ENCODE measurements around the gene S100A2. TPM values are rescaled to one million over a fixed set of nuclear protein-coding genes. Genes with fewer than 3 reads are reported as not detected.

S100A2 gene
- total RNA-seq, 2 donors from 2014 or later: not detected

GRCh38 chr1:153602749-153603148, 37.1 kb upstream of the S100A2 start:
- Histone ChIP-seq H3K36me3 (peaks cover 13% of the 10 kb centered on the region), H3K27ac (no peak overlapping the region), H3K4me1 (peaks cover 0 to 4% of the 10 kb centered on the region in 2 donors), H3K27me3 (no peaks in the 10 kb centered on the region), H3K4me3 (no peak overlapping the region), H3K9me3 (no peaks in the 10 kb centered on the region)
- TF ChIP-seq CTCF (IDR thresholded peaks at IDR 0.05): no peak
- DNase-seq (ENCODE audit: low spot score): no peak

- no peak for TF ChIP-seq CTCF (IDR thresholded peaks at IDR 0.05)
- DNase-seq (ENCODE audit: low spot score): no peak
- H3K4me1 ChIP-seq: no peaks in the 10 kb centered on the region
Observed at GRCh38 chr1:153599847-153600246, 34.2 kb upstream of the S100A2 start.

GRCh38 chr1:153598309-153599172, 32.9 kb upstream of the S100A2 start:
- TF ChIP-seq CTCF (IDR thresholded peaks at IDR 0.05): no peak
- H3K27me3 ChIP-seq: no peaks in the 10 kb centered on the region

More at GRCh38 chr1:153599847-153600246, 34.2 kb upstream of the S100A2 start:
- H3K27me3 ChIP-seq: no peaks in the 10 kb centered on the region
- H3K9me3 ChIP-seq: no peaks in the 10 kb centered on the region
- no peak overlapping the region for H3K27ac ChIP-seq
- H3K36me3 ChIP-seq: no peaks in the 10 kb centered on the region
- no peak overlapping the region for H3K4me3 ChIP-seq

GRCh38 chr1:153597206-153597605, 31.6 kb upstream of the S100A2 start:
- Histone ChIP-seq H3K27me3 (no peaks in the 10 kb centered on the region), H3K4me3 (no peak overlapping the region), H3K27ac (no peak overlapping the region), H3K4me1 (no peaks in the 10 kb centered on the region), H3K9me3 (no peaks in the 10 kb centered on the region), H3K36me3 (no peaks in the 10 kb centered on the region)
- TF ChIP-seq CTCF (IDR thresholded peaks at IDR 0.05): no peak
- DNase-seq (ENCODE audit: low spot score): no peak

More at GRCh38 chr1:153598309-153599172, 32.9 kb upstream of the S100A2 start:
- H3K4me1 ChIP-seq: no peaks in the 10 kb centered on the region
- DNase-seq (ENCODE audit: low spot score): no peak
- H3K4me3 ChIP-seq: no peak overlapping the region
- H3K9me3 ChIP-seq: no peaks in the 10 kb centered on the region
- H3K27ac ChIP-seq: no peak overlapping the region
- H3K36me3 ChIP-seq: no peaks in the 10 kb centered on the region

- H3K9me3 ChIP-seq: no peaks in the 10 kb centered on the region
- DNase-seq (ENCODE audit: low spot score): no peak
- H3K36me3 ChIP-seq: no peaks in the 10 kb centered on the region
- H3K4me1 ChIP-seq: no peaks in the 10 kb centered on the region
- no peak overlapping the region for H3K27ac ChIP-seq
- TF ChIP-seq CTCF (IDR thresholded peaks at IDR 0.05): no peak
- no peaks in the 10 kb centered on the region for H3K27me3 ChIP-seq
- no peak overlapping the region for H3K4me3 ChIP-seq
Observed at GRCh38 chr1:153592748-153593147, 27.1 kb upstream of the S100A2 start.
